ENCODE data around the gene CAV1.

DNA sequence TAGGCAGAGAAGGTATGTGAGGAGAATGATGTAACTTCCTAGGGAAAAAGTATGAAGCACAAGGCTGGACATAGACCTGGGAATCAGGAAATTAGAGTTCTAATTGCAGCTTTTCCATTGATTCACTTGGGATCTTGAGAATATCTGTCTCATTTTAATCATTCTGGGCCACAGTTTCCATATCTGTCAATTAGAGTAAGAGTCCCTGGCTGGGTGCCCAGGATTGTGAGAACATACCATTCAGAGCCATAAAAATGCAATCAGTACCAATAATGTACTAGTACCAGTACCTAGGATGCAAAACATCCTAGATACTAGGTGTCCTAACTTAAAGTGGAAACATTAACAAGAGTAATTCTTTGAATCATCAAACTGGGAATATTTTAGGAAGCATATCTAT lies 29.6 kb downstream of the CAV1 start:
- TF ChIP-seq, protein P1, sequence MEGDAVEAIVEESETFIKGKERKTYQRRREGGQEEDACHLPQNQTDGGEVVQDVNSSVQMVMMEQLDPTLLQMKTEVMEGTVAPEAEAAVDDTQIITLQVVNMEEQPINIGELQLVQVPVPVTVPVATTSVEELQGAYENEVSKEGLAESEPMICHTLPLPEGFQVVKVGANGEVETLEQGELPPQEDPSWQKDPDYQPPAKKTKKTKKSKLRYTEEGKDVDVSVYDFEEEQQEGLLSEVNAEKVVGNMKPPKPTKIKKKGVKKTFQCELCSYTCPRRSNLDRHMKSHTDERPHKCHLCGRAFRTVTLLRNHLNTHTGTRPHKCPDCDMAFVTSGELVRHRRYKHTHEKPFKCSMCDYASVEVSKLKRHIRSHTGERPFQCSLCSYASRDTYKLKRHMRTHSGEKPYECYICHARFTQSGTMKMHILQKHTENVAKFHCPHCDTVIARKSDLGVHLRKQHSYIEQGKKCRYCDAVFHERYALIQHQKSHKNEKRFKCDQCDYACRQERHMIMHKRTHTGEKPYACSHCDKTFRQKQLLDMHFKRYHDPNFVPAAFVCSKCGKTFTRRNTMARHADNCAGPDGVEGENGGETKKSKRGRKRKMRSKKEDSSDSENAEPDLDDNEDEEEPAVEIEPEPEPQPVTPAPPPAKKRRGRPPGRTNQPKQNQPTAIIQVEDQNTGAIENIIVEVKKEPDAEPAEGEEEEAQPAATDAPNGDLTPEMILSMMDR (IDR thresholded peaks at IDR 0.05), result no peak
- TF ChIP-seq POLR2A (IDR thresholded peaks at IDR 0.05), result no peak
